Measurements from ENCODE around the gene INSL6.
"Not testable (repeated sequence)": the region's sequence is repeated elsewhere in the genome, so short reads cannot be mapped to it uniquely, and the experiment has no call there.

INSL6 gene

GRCh38 chr9:5185220-5185840 is at the start of gene INSL6:
INSL6 (minus strand) TSS chr9:5185639; CDS start chr9:5185602, 37 bp downstream.
- DNase-seq, result no peak

GRCh38 chr9:5231212-5231611 is 45.8 kb upstream of the INSL6 start, which contains the start of gene INSL4:
INSL4 (plus strand) TSS chr9:5231419; CDS start chr9:5231524, 105 bp downstream.
- no peak for DNase-seq

- DNase-seq, result no peak
These were observed 45.1 kb upstream of the INSL6 start for GRCh38 chr9:5230554-5230953.

GRCh38 chr9:5205071-5205470 is 19.6 kb upstream of the INSL6 start:
- no peak for DNase-seq

GRCh38 chr9:5195463-5195862 is 10.0 kb upstream of the INSL6 start:
- no peak for DNase-seq

GRCh38 chr9:5193345-5193744 is 7.9 kb upstream of the INSL6 start:
- DNase-seq, result no peak

- DNase-seq, result no peak
These were observed 6.5 kb upstream of the INSL6 start for GRCh38 chr9:5191985-5192384.

- no peak for DNase-seq
These were observed 2.9 kb upstream of the INSL6 start for GRCh38 chr9:5188060-5188984.

- peak; percentile 74 for DNase-seq
These were observed 1.2 kb upstream of the INSL6 start for GRCh38 chr9:5186416-5187169.

- DNase-seq, result no peak
These were observed 663 bp downstream of the INSL6 start for GRCh38 chr9:5184776-5185175.

GRCh38 chr9:5180631-5181030 is 4.8 kb downstream of the INSL6 start:
- DNase-seq, result not testable (repeated sequence)

GRCh38 chr9:5178126-5178805 is 7.2 kb downstream of the INSL6 start:
- DNase-seq, result peak; percentile 34

GRCh38 chr9:5146241-5146640 is 39.2 kb downstream of the INSL6 start:
- no peak for DNase-seq

- no peak for DNase-seq
These were observed 41.2 kb downstream of the INSL6 start for GRCh38 chr9:5144217-5144616.

- no peak for DNase-seq
These were observed 45.3 kb downstream of the INSL6 start for GRCh38 chr9:5140151-5140550.

GRCh38 chr9:5122516-5122915 is 62.9 kb downstream of the INSL6 start:
- DNase-seq, result no peak

- no peak for DNase-seq
These were observed 63.3 kb downstream of the INSL6 start for GRCh38 chr9:5122116-5122515.

- DNase-seq, result no peak
These were observed 71.3 kb downstream of the INSL6 start for GRCh38 chr9:5113994-5114748.

All from CD4-positive, alpha-beta T cell treated with Interleukin-6 for 4 hours (primary cell).